T-helper 1 cell treated with Interleukin-12 subunit alpha and Interleukin-12 subunit beta and Interleukin-4 antibody, amounts not matched to agents 30 μg/mL and 1 μg/mL, for 36 hours (primary cell): ENCODE results near the gene SIRPG.
"Not testable (repeated sequence)": the region's sequence is repeated elsewhere in the genome, so short reads cannot be mapped to it uniquely, and the experiment has no call there.

ENCODE experiments used
- H3K27ac Mint-ChIP-seq: one replicate; pipeline ENCODE4 v1.8.0; 2021; ENCODE audit warnings: mild to moderate bottlenecking, mixed read lengths
- H3K27me3 Mint-ChIP-seq: one replicate; pipeline ENCODE4 v1.8.0; 2021; ENCODE audit warnings: low read depth, mixed read lengths
- H3K36me3 Mint-ChIP-seq: one replicate; pipeline ENCODE4 v1.8.0; 2021; ENCODE audit warnings: low read depth, mixed read lengths
- H3K4me1 Mint-ChIP-seq: one replicate; pipeline ENCODE4 v1.8.0; 2021; ENCODE audit warnings: low read depth, mixed read lengths
- H3K4me3 Mint-ChIP-seq: one replicate; pipeline ENCODE4 v1.8.0; 2021; ENCODE audit warnings: mild to moderate bottlenecking, moderate library complexity, mixed read lengths
- H3K9me3 Mint-ChIP-seq: one replicate; pipeline ENCODE4 v1.8.0; 2021; ENCODE audit warnings: mixed read lengths

The SIRPG gene

GRCh38 chr20:1618954-1619540 is 38.5 kb downstream of the SIRPG start:
- H3K4me1 Mint-ChIP-seq: peaks cover 48% of the 10 kb centered on the region
- peaks cover 15% of the 10 kb centered on the region for H3K9me3 Mint-ChIP-seq
- no peaks in the 10 kb centered on the region for H3K27me3 Mint-ChIP-seq
- H3K27ac Mint-ChIP-seq: no peak overlapping the region
- H3K4me3 Mint-ChIP-seq: no peak overlapping the region
- peaks cover 22% of the 10 kb centered on the region for H3K36me3 Mint-ChIP-seq

- Mint-ChIP-seq H3K9me3 (peaks cover 15% of the 10 kb centered on the region), H3K36me3 (peaks cover 22% of the 10 kb centered on the region), H3K27me3 (no peaks in the 10 kb centered on the region), H3K27ac (no peak overlapping the region), H3K4me3 (no peak overlapping the region), H3K4me1 (peaks cover 46% of the 10 kb centered on the region)
Observed at GRCh38 chr20:1618479-1618878, 39.1 kb downstream of the SIRPG start.

GRCh38 chr20:1616858-1617434 is 40.6 kb downstream of the SIRPG start:
- H3K27ac Mint-ChIP-seq: no peak overlapping the region
- no peaks in the 10 kb centered on the region for H3K27me3 Mint-ChIP-seq
- H3K36me3 Mint-ChIP-seq: peaks cover 18% of the 10 kb centered on the region
- H3K4me3 Mint-ChIP-seq: no peak overlapping the region
- peaks cover 34% of the 10 kb centered on the region for H3K4me1 Mint-ChIP-seq
- H3K9me3 Mint-ChIP-seq: peaks cover 15% of the 10 kb centered on the region

GRCh38 chr20:1610404-1610803 is 47.2 kb downstream of the SIRPG start:
- not testable (repeated sequence) for H3K36me3 Mint-ChIP-seq, H3K4me1 Mint-ChIP-seq, H3K27ac Mint-ChIP-seq, H3K27me3 Mint-ChIP-seq, H3K9me3 Mint-ChIP-seq, H3K4me3 Mint-ChIP-seq

GRCh38 chr20:1608678-1609347 is 48.8 kb downstream of the SIRPG start:
- not testable (repeated sequence) for H3K4me1 Mint-ChIP-seq, H3K9me3 Mint-ChIP-seq, H3K27ac Mint-ChIP-seq, H3K36me3 Mint-ChIP-seq, H3K4me3 Mint-ChIP-seq, H3K27me3 Mint-ChIP-seq

GRCh38 chr20:1600736-1601135 is 56.8 kb downstream of the SIRPG start:
- no peaks in the 10 kb centered on the region for H3K4me1 Mint-ChIP-seq
- no peak overlapping the region for H3K27ac Mint-ChIP-seq
- no peaks in the 10 kb centered on the region for H3K27me3 Mint-ChIP-seq
- no peak overlapping the region for H3K4me3 Mint-ChIP-seq
- no peaks in the 10 kb centered on the region for H3K9me3 Mint-ChIP-seq
- no peaks in the 10 kb centered on the region for H3K36me3 Mint-ChIP-seq

GRCh38 chr20:1595333-1595732 is 62.2 kb downstream of the SIRPG start:
- no peak overlapping the region for H3K4me3 Mint-ChIP-seq
- no peaks in the 10 kb centered on the region for H3K4me1 Mint-ChIP-seq
- no peak overlapping the region for H3K27ac Mint-ChIP-seq
- no peaks in the 10 kb centered on the region for H3K9me3 Mint-ChIP-seq
- no peaks in the 10 kb centered on the region for H3K36me3 Mint-ChIP-seq
- H3K27me3 Mint-ChIP-seq: no peaks in the 10 kb centered on the region

GRCh38 chr20:1588533-1589460 is 68.8 kb downstream of the SIRPG start:
- Mint-ChIP-seq H3K27ac (no peak overlapping the region), H3K9me3 (no peaks in the 10 kb centered on the region), H3K36me3 (no peaks in the 10 kb centered on the region), H3K4me1 (no peaks in the 10 kb centered on the region), H3K4me3 (no peak overlapping the region), H3K27me3 (no peaks in the 10 kb centered on the region)

GRCh38 chr20:1587781-1588532 is 69.6 kb downstream of the SIRPG start:
- H3K4me1 Mint-ChIP-seq: no peaks in the 10 kb centered on the region
- H3K4me3 Mint-ChIP-seq: no peak overlapping the region
- H3K36me3 Mint-ChIP-seq: no peaks in the 10 kb centered on the region
- H3K27me3 Mint-ChIP-seq: no peaks in the 10 kb centered on the region
- H3K27ac Mint-ChIP-seq: no peak overlapping the region
- no peaks in the 10 kb centered on the region for H3K9me3 Mint-ChIP-seq

GRCh38 chr20:1579488-1579887 is 78.1 kb downstream of the SIRPG start:
- H3K36me3 Mint-ChIP-seq: peaks cover 7% of the 10 kb centered on the region
- no peaks in the 10 kb centered on the region for H3K27me3 Mint-ChIP-seq
- H3K4me1 Mint-ChIP-seq: peaks cover 9% of the 10 kb centered on the region
- no peak overlapping the region for H3K4me3 Mint-ChIP-seq
- H3K27ac Mint-ChIP-seq: no peak overlapping the region
- H3K9me3 Mint-ChIP-seq: no peaks in the 10 kb centered on the region
